NCI-H146 treated with DMSO at 0.1 percent for 48 hours (cell line): ENCODE results near the gene BRD8.
A peak's percentile ranks its signal among the peaks of the same experiment; 100 is the strongest.
"Not testable (repeated sequence)": the region's sequence is repeated elsewhere in the genome, so short reads cannot be mapped to it uniquely, and the experiment has no call there.

Experiments used
- DNase-seq: peaks from one replicate; lab custom pipeline; 2025; ENCODE audit not compliant: unreplicated experiment; lab: John Stamatoyannopoulos, UW

BRD8 gene

GRCh38 chr5:138159666-138160065 lies 18.8 kb downstream of the BRD8 start:
- DNase-seq: no peak

- DNase-seq: no peak
Observed at GRCh38 chr5:138157626-138158025, 20.8 kb downstream of the BRD8 start.

- DNase-seq: not testable (repeated sequence)
Observed at GRCh38 chr5:138155977-138156376, 22.5 kb downstream of the BRD8 start.

- DNase-seq: no peak
Observed at GRCh38 chr5:138149530-138149929, 28.9 kb downstream of the BRD8 start.

GRCh38 chr5:138148811-138149210 lies 29.6 kb downstream of the BRD8 start:
- no peak for DNase-seq

- not testable (repeated sequence) for DNase-seq
Observed at GRCh38 chr5:138143578-138143977, 34.9 kb downstream of the BRD8 start.

GRCh38 chr5:138141734-138142133 lies 36.7 kb downstream of the BRD8 start:
- no peak for DNase-seq

GRCh38 chr5:138140268-138140667 lies 38.2 kb downstream of the BRD8 start:
- DNase-seq: no peak

- DNase-seq: no peak
Observed at GRCh38 chr5:138139781-138140090, 38.7 kb downstream of the BRD8 start.

GRCh38 chr5:138138949-138139780 lies 39.3 kb downstream of the BRD8 start, which contains the start of gene NME5:
Gene NME5 (minus strand): TSS chr5:138139428. CDS start chr5:138138780, 648 bp downstream.
- DNase-seq: peak; percentile 51

- DNase-seq: no peak
Observed at GRCh38 chr5:138132543-138132942, 45.9 kb downstream of the BRD8 start.

- no peak for DNase-seq
Observed at GRCh38 chr5:138129347-138129746, 49.1 kb downstream of the BRD8 start.

GRCh38 chr5:138128334-138128733 lies 50.1 kb downstream of the BRD8 start:
- DNase-seq: no peak

- DNase-seq: no peak
Observed at GRCh38 chr5:138115254-138115653, 63.2 kb downstream of the BRD8 start.

- DNase-seq: no peak
Observed at GRCh38 chr5:138111937-138112336, 66.5 kb downstream of the BRD8 start.

GRCh38 chr5:138111181-138111580 lies 67.2 kb downstream of the BRD8 start:
- no peak for DNase-seq

- DNase-seq: peak; percentile 48
Observed at GRCh38 chr5:138110266-138110963, 68.0 kb downstream of the BRD8 start.

- DNase-seq: no peak
Observed at GRCh38 chr5:138109463-138110265, 68.8 kb downstream of the BRD8 start.

GRCh38 chr5:138107213-138107612 lies 71.2 kb downstream of the BRD8 start:
- no peak for DNase-seq

GRCh38 chr5:138105709-138106108 lies 72.7 kb downstream of the BRD8 start:
- DNase-seq: no peak

- no peak for DNase-seq
Observed at GRCh38 chr5:138103319-138103637, 75.2 kb downstream of the BRD8 start.
